GM06990 (cell line): Measurements from ENCODE around the gene ARF4.
A peak's percentile ranks its signal among the peaks of the same experiment; 100 is the strongest.

Experiments used
- DNase-seq: peaks from one replicate; pipeline ENCODE4 v3.0.0-alpha.2; 2011; ENCODE audit not compliant: insufficient read length; ENCODE audit errors: extremely low read depth
- H3K27me3 ChIP-seq: replicated peaks from 2 replicates; pipeline ENCODE4 v1.6.0; 2011; ENCODE audit warnings: low read length; ENCODE audit not compliant: control insufficient read depth, insufficient read depth
- H3K36me3 ChIP-seq: 2 replicates; pipeline ENCODE4 v1.5.1; 2011; ENCODE audit warnings: low read length; ENCODE audit not compliant: control insufficient read depth, insufficient read depth
- H3K4me3 ChIP-seq: replicated peaks from 2 replicates; pipeline ENCODE4 v1.5.1; 2011; ENCODE audit warnings: low read depth, mild to moderate bottlenecking, control low read depth, low read length
- TF ChIP-seq, protein P1 (sequence below): IDR thresholded peaks from 2 replicates; pipeline ENCODE4 v1.5.1; 2011; ENCODE audit warnings: low read length, control low read depth, mild to moderate bottlenecking, inconsistent platforms; ENCODE audit not compliant: insufficient read depth, poor library complexity, severe bottlenecking

ARF4 gene

DNA sequence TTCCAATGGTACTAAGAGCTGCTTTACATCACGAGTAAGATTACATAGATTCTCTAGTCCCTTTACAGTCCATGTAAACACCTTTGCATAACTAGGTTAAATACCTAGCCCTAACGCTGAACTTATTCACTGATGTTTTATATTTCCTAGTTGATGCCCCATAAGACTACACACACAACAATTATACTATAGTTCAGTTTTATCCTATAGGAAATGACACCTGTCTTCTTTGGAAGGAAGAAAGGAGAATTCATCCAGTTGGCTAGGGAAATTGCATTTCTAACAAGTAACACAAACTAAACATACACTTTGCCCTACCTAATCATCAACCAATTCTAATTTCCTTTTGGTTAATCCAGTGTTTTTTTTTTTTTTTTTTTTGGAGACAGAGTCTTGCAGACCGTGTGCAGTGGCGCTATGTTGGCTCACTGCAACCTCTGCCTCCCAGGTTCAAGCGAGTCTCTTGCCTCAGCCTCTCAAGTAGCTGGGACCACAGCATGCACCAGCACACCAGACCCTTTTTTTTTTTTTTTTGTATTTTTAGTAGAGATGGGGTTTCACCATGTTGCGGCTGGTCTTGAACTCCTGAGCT lies 27.2 kb downstream of the ARF4 start:
- no peaks in the 10 kb centered on the region for H3K27me3 ChIP-seq
- peaks cover 6% of the 10 kb centered on the region for H3K36me3 ChIP-seq
- TF ChIP-seq, protein P1, sequence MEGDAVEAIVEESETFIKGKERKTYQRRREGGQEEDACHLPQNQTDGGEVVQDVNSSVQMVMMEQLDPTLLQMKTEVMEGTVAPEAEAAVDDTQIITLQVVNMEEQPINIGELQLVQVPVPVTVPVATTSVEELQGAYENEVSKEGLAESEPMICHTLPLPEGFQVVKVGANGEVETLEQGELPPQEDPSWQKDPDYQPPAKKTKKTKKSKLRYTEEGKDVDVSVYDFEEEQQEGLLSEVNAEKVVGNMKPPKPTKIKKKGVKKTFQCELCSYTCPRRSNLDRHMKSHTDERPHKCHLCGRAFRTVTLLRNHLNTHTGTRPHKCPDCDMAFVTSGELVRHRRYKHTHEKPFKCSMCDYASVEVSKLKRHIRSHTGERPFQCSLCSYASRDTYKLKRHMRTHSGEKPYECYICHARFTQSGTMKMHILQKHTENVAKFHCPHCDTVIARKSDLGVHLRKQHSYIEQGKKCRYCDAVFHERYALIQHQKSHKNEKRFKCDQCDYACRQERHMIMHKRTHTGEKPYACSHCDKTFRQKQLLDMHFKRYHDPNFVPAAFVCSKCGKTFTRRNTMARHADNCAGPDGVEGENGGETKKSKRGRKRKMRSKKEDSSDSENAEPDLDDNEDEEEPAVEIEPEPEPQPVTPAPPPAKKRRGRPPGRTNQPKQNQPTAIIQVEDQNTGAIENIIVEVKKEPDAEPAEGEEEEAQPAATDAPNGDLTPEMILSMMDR: no peak
- no peak for DNase-seq
- H3K4me3 ChIP-seq: no peak overlapping the region

DNA sequence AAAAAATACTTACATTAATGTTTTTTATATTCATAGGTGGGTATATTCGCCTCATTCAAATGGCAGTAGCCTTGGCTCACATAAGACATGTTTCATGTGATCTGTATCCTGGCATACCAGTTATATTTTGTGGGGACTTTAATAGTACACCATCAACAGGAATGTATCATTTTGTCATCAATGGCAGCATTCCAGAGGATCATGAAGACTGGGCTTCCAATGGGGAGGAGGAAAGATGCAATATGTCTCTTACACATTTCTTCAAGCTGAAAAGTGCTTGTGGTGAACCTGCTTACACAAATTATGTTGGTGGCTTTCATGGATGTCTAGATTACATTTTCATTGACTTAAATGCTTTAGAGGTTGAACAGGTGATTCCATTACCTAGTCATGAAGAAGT lies 37.6 kb downstream of the ARF4 start:
- TF ChIP-seq, protein P1: no peak
- no peak for DNase-seq
- H3K27me3 ChIP-seq: no peaks in the 10 kb centered on the region
- H3K4me3 ChIP-seq: no peak overlapping the region
- H3K36me3 ChIP-seq: peaks cover 2% of the 10 kb centered on the region

DNA sequence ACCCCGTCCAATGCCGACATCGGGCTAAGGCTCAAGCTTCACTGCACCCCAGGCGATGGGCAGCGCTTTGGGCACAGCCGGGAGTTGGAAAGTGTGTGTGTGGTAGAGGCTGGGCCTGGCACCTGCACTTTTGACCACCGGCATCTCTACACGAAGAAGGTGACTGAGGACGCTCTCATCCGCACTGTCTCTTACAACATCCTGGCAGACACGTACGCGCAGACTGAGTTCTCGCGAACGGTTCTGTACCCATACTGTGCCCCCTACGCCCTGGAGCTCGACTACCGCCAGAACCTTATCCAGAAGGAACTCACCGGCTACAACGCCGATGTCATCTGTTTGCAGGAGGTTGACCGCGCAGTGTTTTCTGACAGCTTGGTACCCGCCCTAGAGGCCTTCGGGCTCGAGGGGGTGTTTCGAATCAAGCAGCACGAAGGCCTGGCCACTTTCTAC lies 40.0 kb downstream of the ARF4 start:
- Histone ChIP-seq H3K27me3 (no peaks in the 10 kb centered on the region), H3K4me3 (peak overlapping the region; percentile 82), H3K36me3 (no peaks in the 10 kb centered on the region; the same call in none of the 2 replicates)
- DNase-seq: peak; percentile 61
- TF ChIP-seq, protein P1: no peak

DNA sequence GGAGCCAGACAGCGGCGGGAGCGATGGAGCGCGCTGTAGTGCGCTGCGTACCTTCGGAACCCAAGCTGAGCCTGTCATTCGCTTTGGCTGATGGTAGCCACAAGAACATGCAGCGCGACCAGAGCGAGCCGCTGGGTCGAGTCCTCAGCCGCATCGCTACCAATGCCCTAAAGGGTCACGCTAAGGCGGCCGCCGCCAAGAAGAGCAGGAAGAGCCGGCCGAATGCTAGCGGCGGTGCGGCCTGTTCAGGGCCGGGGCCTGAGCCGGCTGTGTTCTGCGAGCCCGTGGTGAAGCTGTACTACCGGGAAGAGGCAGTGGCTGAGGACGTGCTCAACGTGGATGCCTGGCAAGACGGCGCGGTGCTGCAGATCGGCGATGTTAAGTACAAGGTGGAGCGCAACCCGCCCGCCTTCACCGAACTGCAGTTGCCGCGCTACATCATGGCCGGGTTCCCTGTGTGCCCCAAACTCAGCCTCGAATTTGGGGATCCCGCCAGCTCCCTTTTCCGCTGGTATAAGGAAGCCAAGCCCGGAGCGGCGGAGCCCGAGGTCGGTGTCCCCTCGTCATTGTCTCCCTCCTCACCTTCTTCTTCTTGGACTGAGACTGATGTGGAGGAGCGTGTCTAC lies 40.6 kb downstream of the ARF4 start:
- TF ChIP-seq, protein P1: no peak
- H3K27me3 ChIP-seq: no peaks in the 10 kb centered on the region
- H3K36me3 ChIP-seq: no peaks in the 10 kb centered on the region; the same call in none of the 2 replicates
- no peak for DNase-seq
- peak overlapping the region; percentile 82 for H3K4me3 ChIP-seq

DNA sequence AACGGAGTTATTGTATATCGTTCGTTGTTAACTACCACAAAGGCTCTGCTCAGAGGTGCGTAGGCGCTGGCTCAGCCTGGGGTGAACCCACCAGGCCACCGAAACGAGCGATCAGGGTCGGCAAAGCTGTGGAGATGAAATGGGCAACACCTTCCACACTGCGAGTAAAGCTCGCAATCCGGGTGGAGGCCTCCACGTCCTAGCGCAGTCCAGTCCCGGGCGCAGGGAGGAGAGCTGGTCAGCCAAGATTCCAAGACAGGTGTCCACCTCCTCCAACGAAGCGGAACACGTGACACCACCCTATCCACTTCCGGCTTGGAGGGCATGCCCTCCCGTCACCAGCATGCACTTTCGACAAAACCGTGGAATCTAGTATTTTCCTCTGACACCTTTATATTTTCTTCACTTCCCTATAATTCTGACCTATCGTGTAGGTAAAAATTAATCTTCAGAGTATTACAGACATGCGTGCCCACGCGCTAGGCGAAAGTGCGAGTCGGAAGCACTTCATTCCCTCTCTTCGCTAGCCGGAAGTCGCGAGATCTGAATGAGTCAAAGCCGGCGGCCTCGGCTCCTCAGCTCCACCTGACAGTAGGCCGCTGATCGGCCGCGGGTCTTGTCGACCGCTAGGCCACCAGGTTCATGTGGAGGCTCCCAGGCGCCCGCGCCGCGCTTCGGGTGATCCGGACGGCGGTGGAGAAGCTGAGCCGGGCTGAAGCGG lies 41.2 kb downstream of the ARF4 start, which contains the start of gene PDE12:
Gene PDE12, plus strand, starts transcription at position 537 of the 721 bp plus-strand sequence. Its CDS starts 106 bp downstream, at position 643.
- peak within 1 kb of the TSS; percentile 82 for H3K4me3 ChIP-seq
- H3K27me3 ChIP-seq: no peaks in the 10 kb centered on the region
- TF ChIP-seq, protein P1: no peak
- H3K36me3 ChIP-seq: no peaks in the 10 kb centered on the region; the same call in none of the 2 replicates
- peak; percentile 89 for DNase-seq
